Camera-type eye (tissue), 1 donor: ENCODE data around the gene SASH1. TPM values are rescaled to one million over a fixed set of nuclear protein-coding genes. Genes with fewer than 3 reads are reported as not detected.

Experiments used
- total RNA-seq: library from RNA; depleted of rRNA; stranded (reverse); fragments of >200 nt; gene quantifications from one replicate; pipeline ENCODE4 v1.2.3, GENCODE V29; 2014

The SASH1 gene
- total RNA-seq = 103 TPM

GRCh38 chr6:148342350-148343046 lies at the start of gene SASH1:
Gene SASH1 (plus strand): TSS chr6:148342838. CDS start chr6:148343068, 230 bp downstream.

